Renal cortex interstitium (tissue), 11 donors: ENCODE data around the gene F2RL1. TPM values are rescaled to one million over a fixed set of nuclear protein-coding genes. Genes with fewer than 3 reads are reported as not detected.
"Not testable (repeated sequence)": the region's sequence is repeated elsewhere in the genome, so short reads cannot be mapped to it uniquely, and the experiment has no call there.

Source experiments
- DNase-seq, 11 donors: peaks; one replicate each; pipeline ENCODE4 v3.0.0-alpha.2; 2013; ENCODE audit warnings: low read depth in 9 of 11, low spot score in 4 of 11; ENCODE audit errors: extremely low read depth in 1 of 11
- polyA plus RNA-seq, 3 donors: library from polyadenylated mRNA; unstranded; fragments of 120-200 nt; gene quantifications; one replicate each; pipeline ENCODE4 v1.2.1, GENCODE V29; 2013; ENCODE audit not compliant: insufficient read length in 3 of 3

The F2RL1 gene
- polyA plus RNA-seq, 3 donors: 32.4 to 47.2 (median 41.8) TPM

- DNase-seq: no peak
These were observed 19.2 kb upstream of the F2RL1 start for GRCh38 chr5:76799588-76799987.

GRCh38 chr5:76800579-76800978 lies 18.3 kb upstream of the F2RL1 start:
- no peak for DNase-seq

DNA sequence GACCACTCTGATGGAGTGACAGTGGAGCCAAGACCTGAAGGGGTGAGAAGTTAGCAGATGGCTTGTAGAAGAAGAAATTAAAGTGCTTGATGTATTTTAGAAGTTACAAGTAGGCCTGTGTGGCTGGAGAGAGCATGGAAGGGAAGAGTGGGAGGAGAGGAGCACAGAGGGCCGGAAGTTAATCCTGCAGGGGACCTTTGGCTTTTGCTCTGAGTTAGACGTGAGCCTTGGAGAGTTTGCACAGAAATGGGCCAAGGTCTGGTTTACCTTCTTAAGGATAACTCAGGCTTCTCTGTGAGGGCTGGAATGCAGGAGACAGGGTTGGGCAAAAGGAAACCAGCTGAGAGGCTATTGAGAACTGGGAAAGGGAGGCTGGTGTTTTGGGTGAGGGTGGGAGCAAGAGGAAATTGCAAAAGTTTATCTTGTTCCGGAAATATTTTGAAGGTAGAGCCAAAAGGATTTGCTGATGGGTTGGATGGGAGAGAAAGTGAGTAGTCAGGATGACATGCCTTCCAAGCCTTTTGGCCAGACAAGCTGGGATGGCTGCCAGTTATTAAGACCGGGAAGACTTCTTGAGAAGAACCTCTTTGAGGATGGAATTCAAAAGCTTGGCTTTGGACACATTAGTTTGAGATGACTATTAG lies 17.5 kb upstream of the F2RL1 start:
- no peak for DNase-seq

DNA sequence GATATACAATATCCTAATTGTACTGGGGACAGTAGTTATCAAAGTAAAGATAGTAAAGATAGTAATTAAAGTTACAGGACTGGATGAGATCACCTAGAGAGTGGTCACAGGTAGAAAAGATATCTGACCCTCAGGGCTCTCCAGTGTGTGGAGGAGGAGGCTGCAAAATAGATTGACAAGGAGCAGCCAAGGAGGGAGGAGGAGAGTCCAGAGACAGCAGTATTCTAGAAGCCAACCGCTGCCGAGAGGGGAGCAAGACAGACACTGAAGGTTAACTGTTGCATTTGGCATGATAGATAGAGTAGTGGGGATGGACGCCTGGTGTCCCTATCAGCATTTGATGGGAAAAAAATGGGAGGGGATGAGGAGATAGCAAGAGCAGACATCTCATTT lies 17.0 kb upstream of the F2RL1 start:
- DNase-seq: no peak

DNA sequence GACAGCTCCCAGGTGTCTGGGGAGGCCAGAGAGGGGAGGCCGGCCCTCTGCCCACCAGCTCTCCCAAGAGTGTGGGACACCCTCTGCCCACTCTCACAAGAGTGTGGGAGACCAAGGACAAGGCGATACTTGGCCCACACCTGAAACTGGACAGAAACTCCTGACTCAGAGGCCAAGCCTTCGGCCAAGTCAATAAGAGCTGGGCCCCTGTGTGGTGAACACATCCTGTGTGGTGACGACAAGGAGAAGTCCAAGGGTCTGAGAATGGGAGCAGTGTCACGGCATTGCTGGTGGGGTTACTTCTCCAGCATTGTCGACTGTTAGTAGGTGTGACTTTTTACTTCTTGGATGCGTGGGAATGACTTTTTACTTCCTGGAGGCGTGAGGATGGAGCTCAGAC lies 14.6 kb upstream of the F2RL1 start:
- DNase-seq: no peak

DNA sequence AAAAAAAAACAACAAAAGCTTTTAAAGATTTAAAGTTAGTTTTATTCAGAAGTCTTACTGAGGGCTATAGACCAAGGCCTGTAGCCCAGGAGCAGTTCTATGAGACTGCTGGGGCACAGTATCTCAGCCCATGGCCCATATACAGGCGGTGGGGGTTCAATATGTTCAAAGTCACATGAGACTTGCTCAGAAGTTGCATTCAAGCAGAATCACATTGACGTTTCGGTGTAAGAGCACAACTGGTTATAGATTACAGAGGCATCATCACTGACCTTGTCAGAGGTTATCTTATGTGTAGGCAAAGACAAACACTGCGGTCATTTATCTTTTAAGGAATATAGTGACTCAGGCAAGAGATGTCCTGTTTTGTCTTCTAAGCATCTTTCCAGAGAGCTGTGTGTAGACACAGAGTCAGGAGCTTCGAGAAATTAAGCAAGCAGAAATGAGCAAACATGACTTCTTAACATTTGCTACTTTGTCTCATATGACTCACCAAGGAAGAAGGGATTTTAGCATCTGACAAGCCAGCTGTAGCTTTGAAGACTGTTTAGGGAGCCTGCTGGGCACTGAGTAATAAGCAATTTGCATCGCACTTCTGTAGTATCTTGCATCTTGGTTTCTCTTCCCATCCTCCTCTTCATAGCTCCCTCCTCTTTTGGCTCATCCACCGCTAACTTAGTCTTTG lies 12.9 kb upstream of the F2RL1 start:
- DNase-seq: no peak

DNA sequence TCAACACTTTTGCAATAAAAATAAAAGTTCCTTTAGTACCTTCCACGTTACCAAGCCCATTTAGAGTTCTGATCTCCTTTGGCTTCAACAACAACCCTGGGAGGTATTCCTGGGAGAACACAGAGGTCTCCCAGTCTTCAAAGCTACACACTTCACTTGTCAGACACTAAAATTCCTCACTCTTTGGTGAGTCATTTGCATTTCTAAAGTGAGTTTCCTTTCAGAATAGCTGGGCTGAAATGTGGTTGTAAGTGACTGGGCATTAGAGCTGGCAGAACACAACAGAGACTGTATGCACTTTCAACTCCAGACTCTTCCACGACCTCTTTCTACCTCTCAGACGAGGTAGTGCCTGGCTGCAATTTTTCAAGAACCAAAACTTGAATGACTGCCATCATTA lies 11.5 kb upstream of the F2RL1 start:
- DNase-seq: no peak

DNA sequence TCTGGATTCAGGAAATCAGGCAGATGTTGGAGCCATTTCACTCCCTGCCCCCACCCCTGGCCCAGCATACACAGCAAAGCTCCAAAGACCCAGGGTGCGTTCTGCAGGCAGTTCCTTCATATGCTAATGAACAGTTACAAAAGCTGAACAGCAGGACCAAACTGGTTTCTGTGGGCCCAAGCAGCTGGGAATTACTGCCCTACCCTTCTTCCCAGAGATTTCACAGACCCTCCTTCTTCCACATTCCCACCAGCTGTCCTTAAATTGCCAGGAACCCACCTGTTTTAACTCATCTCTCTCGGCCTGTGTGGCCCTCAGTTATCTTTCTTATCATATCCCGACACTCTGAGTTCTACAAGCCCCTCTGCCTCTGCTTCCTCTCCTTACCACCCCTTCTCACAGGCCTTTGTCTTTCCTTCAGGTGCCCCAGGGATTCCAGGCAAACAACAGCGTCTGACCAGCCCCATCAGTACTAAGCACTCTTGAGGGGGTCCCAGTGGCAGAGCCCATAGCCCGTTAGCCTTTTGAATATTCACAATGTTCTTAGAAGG lies 10.6 kb upstream of the F2RL1 start:
- DNase-seq: no peak

- no peak for DNase-seq
These were observed 9.7 kb upstream of the F2RL1 start for GRCh38 chr5:76809141-76809540.

DNA sequence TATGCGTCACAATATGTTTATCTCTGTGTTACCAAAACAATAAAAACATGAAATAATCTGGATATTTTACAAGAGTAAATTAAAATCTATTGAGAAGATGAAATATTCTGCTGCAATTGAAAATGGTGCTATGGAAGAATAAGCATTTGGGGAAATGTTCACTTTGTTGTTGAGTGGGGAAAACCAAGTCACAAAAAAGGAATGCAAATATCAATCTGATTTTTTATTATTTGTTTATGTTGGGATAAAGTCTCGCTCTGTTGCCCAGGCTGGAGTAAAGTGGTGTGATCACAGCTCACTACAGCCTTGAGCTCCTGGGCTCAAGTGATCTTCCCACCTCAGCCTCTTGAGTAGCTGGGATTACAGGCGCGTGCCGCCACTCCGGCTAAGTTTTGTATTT lies 8.6 kb upstream of the F2RL1 start:
- no peak for DNase-seq

GRCh38 chr5:76811214-76811613 lies 7.6 kb upstream of the F2RL1 start:
- no peak for DNase-seq

- DNase-seq: not testable (repeated sequence)
These were observed 6.6 kb upstream of the F2RL1 start for GRCh38 chr5:76812209-76812608.

DNA sequence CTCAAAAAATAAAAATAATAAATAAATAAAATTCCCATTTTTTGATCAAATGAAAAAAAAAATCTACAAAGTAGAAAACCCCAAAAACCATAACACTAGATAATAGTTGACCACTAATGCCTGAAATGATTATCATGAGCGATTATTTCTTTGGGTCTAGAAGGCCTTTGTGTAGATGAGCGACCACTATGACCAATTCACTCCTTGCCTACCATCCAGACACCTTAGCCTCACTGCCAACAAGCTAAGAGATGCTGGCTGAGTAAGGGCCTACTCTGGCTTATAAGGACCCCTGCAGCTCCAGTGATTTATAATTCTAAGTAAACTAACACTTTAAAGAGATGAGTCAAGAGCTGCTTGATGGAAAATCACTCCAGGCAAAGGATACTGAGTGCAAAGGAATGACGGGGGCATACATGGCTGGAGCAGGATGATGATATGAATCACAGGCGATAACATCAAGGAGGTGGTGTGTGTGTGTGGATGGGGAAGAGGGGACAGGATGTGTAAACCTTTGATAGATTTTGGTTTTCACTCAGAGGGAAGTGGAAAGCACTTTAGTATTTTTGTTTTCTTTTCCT lies 4.8 kb upstream of the F2RL1 start:
- no peak for DNase-seq

DNA sequence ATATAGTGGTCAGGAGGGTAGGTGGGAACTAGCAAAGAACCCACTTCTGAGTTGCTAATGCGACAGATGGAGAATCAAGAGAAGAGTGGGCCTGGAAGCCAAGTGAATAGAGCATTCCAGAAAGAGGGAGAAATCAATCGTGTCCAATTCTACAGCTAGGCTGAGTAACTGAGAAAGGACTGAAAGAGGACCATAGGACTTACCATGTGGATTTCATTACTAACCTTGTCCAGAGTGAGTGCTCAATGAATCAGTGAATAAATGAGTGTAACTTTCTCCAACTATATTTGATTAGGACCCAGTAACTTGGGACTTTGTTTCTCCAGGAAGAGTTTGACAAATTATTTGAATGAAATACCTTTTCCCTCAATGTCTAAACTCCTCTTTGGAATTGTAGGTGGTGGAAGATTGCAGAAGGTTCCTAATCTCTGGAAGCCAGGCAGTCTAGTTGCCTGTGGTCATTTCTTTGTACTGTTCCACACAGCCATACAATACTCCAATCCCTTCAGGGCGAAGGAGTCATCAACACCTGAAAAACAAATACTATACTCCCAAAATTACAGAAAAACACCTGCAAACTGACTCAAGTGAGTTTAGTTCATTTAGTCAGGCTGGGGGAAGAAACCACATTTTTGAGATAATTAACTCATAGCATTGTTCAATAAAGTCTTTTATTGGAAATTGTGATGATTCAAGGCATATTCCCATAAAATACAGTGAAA lies 2.6 kb upstream of the F2RL1 start:
- DNase-seq: no peak

DNA sequence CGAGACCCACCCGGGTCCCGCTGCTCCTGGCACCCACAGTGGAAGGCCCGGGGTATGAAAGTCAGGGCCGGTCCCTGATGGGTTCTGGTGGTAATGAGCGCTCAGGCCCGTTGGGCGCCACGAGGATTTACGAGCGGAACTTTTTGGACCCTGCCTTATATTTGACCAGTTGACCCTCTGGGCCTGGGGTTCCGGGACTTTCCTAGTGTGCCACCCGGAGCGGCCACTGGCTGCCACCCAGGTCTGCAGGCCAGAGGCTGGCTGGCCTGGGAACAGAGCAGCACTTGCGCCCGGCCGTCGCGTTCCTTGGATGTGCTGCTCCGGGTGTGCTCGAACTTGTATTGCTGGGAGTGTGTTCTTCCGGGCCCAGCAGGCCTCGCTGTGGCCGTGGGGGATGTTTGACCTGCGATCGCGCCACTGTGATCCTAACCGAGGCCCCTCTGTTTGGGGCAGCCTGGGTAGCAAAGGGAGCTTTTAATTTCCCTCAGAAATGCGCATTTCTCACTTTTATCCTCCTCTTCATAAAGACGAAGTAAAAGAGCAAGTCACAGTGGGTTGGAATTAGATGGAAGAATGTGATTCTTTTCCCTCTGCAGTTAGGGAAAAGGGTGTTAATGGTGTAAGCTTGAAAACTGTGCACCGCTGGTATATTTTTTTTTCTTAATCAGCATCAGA lies 1.2 kb downstream of the F2RL1 start:
- DNase-seq: no peak

DNA sequence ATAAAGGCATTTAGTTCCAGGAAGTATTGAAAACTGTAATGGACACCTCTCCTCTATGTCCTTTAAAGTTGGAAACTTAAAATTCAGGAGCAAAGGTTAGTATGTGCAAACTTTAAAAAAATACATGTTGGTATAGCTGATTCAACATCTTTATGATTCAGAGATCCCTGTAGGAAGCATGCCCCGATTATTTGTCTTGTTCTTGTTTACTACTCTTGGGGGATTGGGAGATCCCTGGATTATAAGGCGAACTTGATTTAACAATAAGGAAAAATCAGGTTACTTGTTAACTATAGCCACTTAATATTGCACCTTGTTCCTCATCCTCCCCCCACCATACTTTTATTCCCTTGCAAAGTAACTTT lies 1.7 kb downstream of the F2RL1 start:
- no peak for DNase-seq

DNA sequence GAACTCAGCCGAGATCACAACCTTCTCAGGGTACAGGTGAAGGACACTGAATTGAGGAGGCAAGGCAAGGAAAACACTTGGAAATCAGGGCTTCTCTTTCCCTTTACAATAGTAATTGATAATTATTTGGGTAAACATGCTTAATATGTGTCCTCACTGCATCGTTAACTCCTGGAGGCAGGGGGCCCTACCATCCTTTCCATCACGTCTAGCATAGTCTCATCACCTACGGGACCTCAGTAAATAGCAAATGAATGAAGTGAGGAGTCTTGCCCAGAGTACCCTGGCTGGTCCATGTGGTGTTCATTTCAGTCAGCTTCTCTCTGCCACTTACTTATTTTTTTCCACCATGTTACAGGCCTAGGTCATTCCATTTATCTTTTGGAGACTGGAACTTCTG lies 2.3 kb downstream of the F2RL1 start:
- DNase-seq: no peak

- DNase-seq: not testable (repeated sequence)
These were observed 3.4 kb downstream of the F2RL1 start for GRCh38 chr5:76822105-76822731.

DNA sequence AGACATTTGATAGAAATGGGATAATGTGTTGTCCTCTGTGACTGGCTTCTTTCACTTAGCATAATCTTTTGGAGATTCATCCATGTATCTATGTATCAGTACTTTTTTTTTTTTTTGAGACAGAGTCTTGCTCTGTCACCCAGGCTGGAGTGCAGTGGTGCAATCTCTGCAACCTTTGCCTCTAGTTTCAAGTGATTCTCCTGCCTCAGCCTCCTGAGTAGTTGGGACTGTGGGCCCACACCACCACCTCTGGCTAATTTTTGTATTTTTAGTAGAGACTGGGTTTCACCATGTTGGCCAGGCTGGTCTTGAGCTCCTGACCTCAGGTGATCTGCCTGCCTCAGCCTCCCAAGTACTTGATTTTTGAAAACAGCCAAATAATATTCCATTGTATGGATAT lies 7.6 kb downstream of the F2RL1 start:
- not testable (repeated sequence) for DNase-seq
